ENCODE results near the gene DCAF8. TPM values are rescaled to one million over a fixed set of nuclear protein-coding genes. Genes with fewer than 3 reads are reported as not detected.

DCAF8 gene
- total RNA-seq, 2 donors from 2014 or later: 185 to 238 TPM

- no peak for DNase-seq
- peak overlapping the region; percentile 100 for H3K4me3 Mint-ChIP-seq
- no peaks in the 10 kb centered on the region for H3K27me3 ChIP-seq (ENCODE audit: control insufficient read depth, insufficient read depth, low read length, poor library complexity, severe bottlenecking)
- H3K9ac ChIP-seq (ENCODE audit: extremely low read depth, low read length, poor library complexity, severe bottlenecking): no peak overlapping the region
- peak overlapping the region; percentile 31 for H3K4me3 ChIP-seq (ENCODE audit: low read length)
- no peak overlapping the region for H3K27ac ChIP-seq (ENCODE audit: low read depth, low read length)
- H3K4me1 Mint-ChIP-seq: peaks cover 42% of the 10 kb centered on the region
- H3K9me3 Mint-ChIP-seq: no peaks in the 10 kb centered on the region
- no peaks in the 10 kb centered on the region for H3K9me3 ChIP-seq (ENCODE audit: control insufficient read depth, low read length)
- 92 to 94% methylated on average over 5 to 7 of the region's 7 CpGs for WGBS, 2 experiments (ENCODE audit: insufficient coverage in 1 of 2, insufficient read length in 1 of 2)
- TF ChIP-seq CTCF (conservative IDR thresholded peaks at IDR 0.05): no peak
- no peak overlapping the region for H3K27ac Mint-ChIP-seq
- peaks cover 20% of the 10 kb centered on the region for H3K36me3 ChIP-seq (ENCODE audit: control insufficient read depth, insufficient read depth, low read length)
- peaks cover 6% of the 10 kb centered on the region for H3K4me1 ChIP-seq (ENCODE audit: control insufficient read depth, insufficient read depth, low read length)
- no peaks in the 10 kb centered on the region for H3K27me3 Mint-ChIP-seq (ENCODE audit: insufficient read depth)
- H3K36me3 Mint-ChIP-seq (ENCODE audit: low read depth): peaks cover 26% of the 10 kb centered on the region
Measured at GRCh38 chr1:160258177-160258798, 4.1 kb downstream of the DCAF8 start.

GRCh38 chr1:160257411-160258015 is 4.8 kb downstream of the DCAF8 start:
- peaks cover 30% of the 10 kb centered on the region for H3K36me3 Mint-ChIP-seq (ENCODE audit: low read depth)
- H3K4me3 Mint-ChIP-seq: peak overlapping the region; percentile 100
- no peaks in the 10 kb centered on the region for H3K27me3 Mint-ChIP-seq (ENCODE audit: insufficient read depth)
- DNase-seq: no peak
- Histone ChIP-seq H3K4me1 (ENCODE audit: control insufficient read depth, insufficient read depth, low read length) (peaks cover 6% of the 10 kb centered on the region), H3K27me3 (ENCODE audit: control insufficient read depth, insufficient read depth, low read length, poor library complexity, severe bottlenecking) (no peaks in the 10 kb centered on the region), H3K4me3 (ENCODE audit: low read length) (peak overlapping the region; percentile 31), H3K9me3 (ENCODE audit: control insufficient read depth, low read length) (no peaks in the 10 kb centered on the region), H3K9ac (ENCODE audit: extremely low read depth, low read length, poor library complexity, severe bottlenecking) (no peak overlapping the region), H3K36me3 (ENCODE audit: control insufficient read depth, insufficient read depth, low read length) (peaks cover 20% of the 10 kb centered on the region), H3K27ac (ENCODE audit: low read depth, low read length) (no peak overlapping the region)
- peaks cover 45% of the 10 kb centered on the region for H3K4me1 Mint-ChIP-seq
- 89 to 93% methylated on average over 6 of the region's 6 CpGs for WGBS, 2 experiments (ENCODE audit: insufficient coverage in 1 of 2, insufficient read length in 1 of 2)
- no peak for TF ChIP-seq CTCF (conservative IDR thresholded peaks at IDR 0.05)
- H3K9me3 Mint-ChIP-seq: no peaks in the 10 kb centered on the region
- H3K27ac Mint-ChIP-seq: peak overlapping the region; percentile 85

GRCh38 chr1:160256396-160257046 is 5.8 kb downstream of the DCAF8 start:
- TF ChIP-seq CTCF (conservative IDR thresholded peaks at IDR 0.05): no peak
- Histone ChIP-seq H3K27ac (ENCODE audit: low read depth, low read length) (no peak overlapping the region), H3K9ac (ENCODE audit: extremely low read depth, low read length, poor library complexity, severe bottlenecking) (no peak overlapping the region), H3K4me3 (ENCODE audit: low read length) (peak overlapping the region; percentile 19), H3K36me3 (ENCODE audit: control insufficient read depth, insufficient read depth, low read length) (peaks cover 23% of the 10 kb centered on the region), H3K9me3 (ENCODE audit: control insufficient read depth, low read length) (no peaks in the 10 kb centered on the region), H3K4me1 (ENCODE audit: control insufficient read depth, insufficient read depth, low read length) (peaks cover 6% of the 10 kb centered on the region), H3K27me3 (ENCODE audit: control insufficient read depth, insufficient read depth, low read length, poor library complexity, severe bottlenecking) (no peaks in the 10 kb centered on the region)
- DNase-seq: no peak
- WGBS, 2 experiments (ENCODE audit: insufficient coverage in 1 of 2, insufficient read length in 1 of 2): 92 to 96% methylated on average over 2 to 3 of the region's 3 CpGs
- Mint-ChIP-seq H3K27ac (peak overlapping the region; percentile 61), H3K27me3 (ENCODE audit: insufficient read depth) (no peaks in the 10 kb centered on the region), H3K36me3 (ENCODE audit: low read depth) (peaks cover 33% of the 10 kb centered on the region), H3K4me1 (peaks cover 52% of the 10 kb centered on the region), H3K9me3 (no peaks in the 10 kb centered on the region), H3K4me3 (peak overlapping the region; percentile 100)
